GM19463 (cell line): ENCODE data around the gene HBD.
"Not testable (repeated sequence)": the region's sequence is repeated elsewhere in the genome, so short reads cannot be mapped to it uniquely, and the experiment has no call there.

Experiments used
- ATAC-seq: cut with Tn5 transposase; IDR thresholded peaks from one replicate; pipeline ENCODE4 v1.9.1; 2021; ENCODE audit warnings: mild to moderate bottlenecking, moderate library complexity; ENCODE audit not compliant: unreplicated experiment

The HBD gene

DNA sequence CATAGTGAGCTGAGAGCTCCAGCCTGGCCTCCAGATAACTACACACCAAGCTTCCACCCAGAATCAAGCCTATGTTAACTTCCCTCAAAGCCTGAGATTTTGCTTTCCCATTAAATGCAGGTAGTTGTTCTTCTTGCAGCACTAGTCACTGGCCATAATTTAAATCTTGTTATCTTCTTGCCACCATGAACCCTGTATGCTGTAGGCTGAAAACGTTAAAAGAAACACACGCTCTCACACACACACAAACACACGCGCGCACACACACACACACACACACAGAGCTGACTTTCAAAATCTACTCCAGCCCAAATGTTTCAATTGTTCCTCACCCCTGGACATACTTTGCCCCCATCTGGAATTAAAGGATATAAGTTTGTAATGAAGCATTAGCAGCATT lies 19.2 kb upstream of the HBD start:
- not testable (repeated sequence) for ATAC-seq

DNA sequence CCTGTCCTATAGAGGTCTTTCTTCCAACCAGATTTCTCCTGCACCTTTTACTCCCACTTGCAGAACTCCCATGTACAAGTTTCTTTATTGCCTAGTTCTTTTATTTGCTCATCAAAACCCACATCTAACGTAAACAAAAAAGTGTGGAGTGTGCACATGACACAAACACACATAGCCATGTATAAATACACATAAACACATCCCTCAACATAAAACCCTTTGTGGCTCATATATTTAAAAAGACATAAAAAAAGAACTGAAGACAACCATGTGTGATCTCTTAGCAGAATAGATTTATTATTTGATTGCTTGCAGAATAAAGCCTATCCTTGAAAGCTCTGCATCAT lies 18.6 kb upstream of the HBD start:
- ATAC-seq: no peak

GRCh38 chr11:5252192-5252918 lies 18.1 kb upstream of the HBD start:
- no peak for ATAC-seq

DNA sequence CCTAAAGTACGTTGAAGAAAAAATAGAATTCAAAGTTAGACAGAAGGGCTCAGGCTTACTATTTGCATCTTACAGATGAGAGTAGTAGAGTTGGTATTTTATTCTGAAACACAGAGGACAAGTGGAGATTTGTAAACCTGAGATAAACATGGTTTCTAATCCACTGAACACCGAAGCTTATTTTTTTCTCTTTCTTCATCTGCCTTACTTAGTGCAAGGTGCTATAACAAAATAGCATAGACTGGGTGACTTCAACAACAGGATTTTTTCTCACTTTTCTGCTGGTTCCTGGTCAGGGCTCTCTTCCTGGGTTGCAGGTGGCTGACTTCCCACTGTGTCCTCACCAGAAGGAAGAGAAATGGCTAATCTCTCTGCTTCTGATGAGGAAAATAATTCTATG lies 17.5 kb upstream of the HBD start:
- no peak for ATAC-seq

DNA sequence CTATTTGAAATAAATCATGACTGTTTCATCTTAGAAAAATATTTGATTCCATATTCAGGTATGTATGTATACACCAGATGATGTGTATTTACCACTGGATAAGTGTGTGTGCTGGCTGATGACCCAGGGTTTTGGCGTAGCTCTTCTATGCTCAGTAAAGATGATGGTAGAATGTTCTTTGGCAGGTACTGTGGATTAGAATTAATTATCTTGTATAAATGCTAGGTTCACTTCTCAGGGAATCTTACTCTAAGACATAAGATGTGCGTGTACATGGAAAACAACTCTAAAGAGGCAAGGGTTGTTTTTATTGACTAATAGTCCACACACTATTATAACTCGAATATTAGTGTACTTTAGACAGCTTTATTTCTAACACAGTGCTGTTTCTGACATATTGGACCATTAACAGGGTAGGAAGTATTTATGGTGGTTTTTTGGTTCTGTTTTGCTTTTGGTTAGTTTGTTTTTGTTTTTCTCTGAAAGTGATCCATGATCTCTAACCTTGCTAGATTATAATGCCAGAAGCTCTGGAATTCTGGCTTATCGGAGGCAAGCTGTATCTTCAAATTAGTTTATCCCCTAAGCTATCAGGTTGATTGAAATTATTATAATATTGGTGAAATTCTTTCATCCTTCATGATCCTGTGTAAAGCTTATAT lies 16.4 kb upstream of the HBD start:
- no peak for ATAC-seq

DNA sequence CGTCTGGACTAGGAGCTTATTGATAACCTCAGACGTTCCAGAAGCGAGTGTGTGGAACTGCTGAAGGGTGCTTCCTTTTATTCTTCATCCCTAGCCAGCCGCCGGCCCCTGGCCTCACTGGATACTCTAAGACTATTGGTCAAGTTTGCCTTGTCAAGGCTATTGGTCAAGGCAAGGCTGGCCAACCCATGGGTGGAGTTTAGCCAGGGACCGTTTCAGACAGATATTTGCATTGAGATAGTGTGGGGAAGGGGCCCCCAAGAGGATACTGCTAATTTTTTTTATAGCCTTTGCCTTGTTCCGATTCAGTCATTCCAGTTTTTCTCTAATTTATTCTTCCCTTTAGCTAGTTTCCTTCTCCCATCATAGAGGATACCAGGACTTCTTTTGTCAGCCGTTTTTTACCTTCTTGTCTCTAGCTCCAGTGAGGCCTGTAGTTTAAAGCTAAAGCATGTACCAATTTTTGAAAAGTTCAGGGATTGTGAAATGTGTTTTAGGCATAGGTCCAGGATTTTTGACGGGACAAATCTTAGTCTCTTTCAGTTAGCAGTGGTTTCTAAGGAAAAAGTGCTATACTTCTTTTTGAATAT lies 15.6 kb upstream of the HBD start, which contains the start of gene HBG1:
Gene HBG1 (minus strand): TSS at position 51 of the 590 bp plus-strand sequence. CDS start 53 bp downstream, outside the sequence.
- not testable (repeated sequence) for ATAC-seq

GRCh38 chr11:5248498-5248897 lies 14.2 kb upstream of the HBD start:
- not testable (repeated sequence) for ATAC-seq

- ATAC-seq: no peak
Measured at GRCh38 chr11:5247472-5248192, 13.3 kb upstream of the HBD start.

GRCh38 chr11:5246772-5247471 lies 12.6 kb upstream of the HBD start:
- ATAC-seq: no peak

- ATAC-seq: no peak
Measured at GRCh38 chr11:5245155-5245554, 10.9 kb upstream of the HBD start.

DNA sequence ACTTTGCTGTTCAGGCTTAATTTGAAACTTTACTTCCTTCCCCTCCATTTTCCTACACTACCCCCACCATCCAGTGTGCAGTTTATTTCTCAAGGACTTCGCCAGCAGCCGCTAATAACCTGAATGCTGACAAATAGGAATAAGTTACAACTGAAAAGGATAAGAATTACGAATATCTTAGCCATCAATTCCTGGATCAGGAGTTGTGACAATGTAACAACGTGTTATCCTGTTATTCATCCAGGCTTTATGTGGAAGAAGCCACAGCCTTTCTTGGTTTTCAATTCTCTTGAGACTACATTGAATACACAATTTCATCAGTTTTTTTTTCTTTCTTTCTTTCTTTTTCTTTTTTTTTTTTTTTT lies 9.5 kb upstream of the HBD start:
- no peak for ATAC-seq

GRCh38 chr11:5242933-5243815 lies 8.9 kb upstream of the HBD start:
- ATAC-seq: peak; percentile 79

DNA sequence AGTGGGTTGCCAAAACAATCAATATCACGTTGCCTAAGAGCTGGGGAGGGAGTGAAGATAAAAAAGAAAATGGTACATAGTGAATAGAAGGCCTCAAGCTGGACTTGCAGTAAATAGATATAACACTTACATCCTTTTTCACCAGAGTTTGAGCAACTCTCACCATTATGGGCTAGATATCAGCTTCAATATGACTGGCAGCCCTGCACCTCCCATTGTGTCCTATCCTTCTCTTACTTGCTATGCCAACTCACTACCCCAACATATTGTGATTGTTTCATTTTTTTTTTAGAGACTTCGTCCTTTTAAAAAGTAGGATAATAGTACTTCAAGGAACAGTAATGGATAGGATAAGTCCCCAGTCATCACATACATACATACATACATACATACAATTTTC lies 7.9 kb upstream of the HBD start:
- ATAC-seq: no peak

DNA sequence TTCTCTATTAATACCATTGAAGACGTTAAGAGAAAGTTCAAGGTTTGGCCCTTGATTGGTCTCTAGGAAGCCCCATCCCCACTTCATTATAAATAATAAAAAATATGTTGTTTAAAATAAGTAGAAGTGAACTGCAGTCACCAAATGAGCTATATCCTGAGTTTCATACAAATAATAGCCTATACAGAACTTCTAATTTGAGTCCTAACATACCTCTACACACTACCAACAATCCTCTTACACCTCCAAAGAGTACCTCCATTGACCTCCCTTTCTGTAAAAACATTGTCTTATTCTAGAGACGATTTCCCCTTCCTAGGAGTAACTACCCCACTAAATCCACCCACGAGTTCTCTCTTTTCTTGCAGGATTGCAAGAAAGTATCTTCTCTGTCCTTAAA lies 7.2 kb upstream of the HBD start:
- no peak for ATAC-seq

GRCh38 chr11:5240458-5240857 lies 6.2 kb upstream of the HBD start:
- ATAC-seq: no peak

- no peak for ATAC-seq
Measured at GRCh38 chr11:5240056-5240455, 5.8 kb upstream of the HBD start.

DNA sequence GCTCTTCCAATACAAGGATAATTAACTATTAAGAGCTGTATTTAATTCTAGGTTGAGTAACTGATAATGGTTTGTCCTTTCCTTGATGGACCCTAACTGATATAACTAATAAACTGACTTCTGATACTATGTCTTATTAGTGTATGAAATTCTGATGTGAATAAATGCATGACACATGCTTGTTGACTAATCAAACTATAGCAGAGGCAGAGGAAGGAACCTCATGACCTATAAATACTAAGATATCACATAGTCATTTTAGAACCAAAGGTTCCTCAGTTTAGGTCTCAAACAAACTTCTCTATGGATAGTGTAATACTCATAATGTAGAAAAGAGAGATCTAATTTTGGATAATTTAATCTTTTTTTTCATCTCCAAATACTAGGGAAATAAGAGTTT lies 4.8 kb upstream of the HBD start:
- no peak for ATAC-seq

GRCh38 chr11:5238486-5238885 lies 4.2 kb upstream of the HBD start:
- ATAC-seq: no peak

- no peak for ATAC-seq
Measured at GRCh38 chr11:5237420-5237819, 3.1 kb upstream of the HBD start.
